ENCODE data around the gene DCXR.
A peak's percentile ranks its signal among the peaks of the same experiment; 100 is the strongest.

The DCXR gene

GRCh38 chr17:81995463-81996231, 41.9 kb downstream of the DCXR start:
- Histone ChIP-seq H3K4me1 (ENCODE audit: control insufficient read depth, insufficient read depth, low read depth, low read length) (peaks cover 40% of the 10 kb centered on the region), H3K9me3 (ENCODE audit: control insufficient read depth, low read length) (no peaks in the 10 kb centered on the region), H3K36me3 (ENCODE audit: control insufficient read depth in 1 of 2, insufficient read depth in 2 of 2, low read depth in 1 of 2, low read length in 2 of 2) (peaks cover 16 to 69% of the 10 kb centered on the region in 2 experiments), H2BK120ac (ENCODE audit: low read depth, low read length) (no peak overlapping the region), H2AK5ac (ENCODE audit: low read length, severe bottlenecking) (no peak overlapping the region), H3K27me3 (ENCODE audit: control insufficient read depth in 1 of 2, insufficient read depth in 1 of 2, low read length in 2 of 2) (no peaks in the 10 kb centered on the region), H3K18ac (ENCODE audit: low read depth in 1 of 2, low read length in 2 of 2) (no peak overlapping the region), H3K9ac (ENCODE audit: low read length) (no peak overlapping the region), H4K8ac (ENCODE audit: low read length) (no peak overlapping the region), H3K27ac (ENCODE audit: low read length, poor library complexity, severe bottlenecking) (no peak overlapping the region), H3K4ac (ENCODE audit: low read depth in 1 of 2, low read length in 2 of 2) (no peak overlapping the region), H4K91ac (ENCODE audit: low read length) (peak overlapping the region; percentile 45), H2BK5ac (ENCODE audit: low read depth, low read length, poor library complexity, severe bottlenecking) (no peak overlapping the region), H3K4me2 (ENCODE audit: low read length, poor library complexity, severe bottlenecking) (no peak overlapping the region), H2AFZ (ENCODE audit: low read depth, low read length) (no peak overlapping the region), H3K4me3 (ENCODE audit: insufficient read depth in 1 of 2, low read depth in 1 of 2, low read length in 2 of 2) (no peak overlapping the region), H2BK15ac (ENCODE audit: low read depth, poor library complexity, severe bottlenecking) (no peak overlapping the region), H3K14ac (ENCODE audit: low read length in 2 of 2) (no peak overlapping the region), H3K79me1 (replicated peaks; ENCODE audit: low read length, poor library complexity, severe bottlenecking) (peaks cover 35% of the 10 kb centered on the region), H2BK12ac (ENCODE audit: low read length in 2 of 2) (no peak overlapping the region), H3K23ac (ENCODE audit: low read length in 2 of 2) (no peak overlapping the region)
- 95% methylated on average over 29 of the region's 29 CpGs for WGBS
- DNase-seq, result no peak

- H2BK15ac ChIP-seq (ENCODE audit: low read depth, poor library complexity, severe bottlenecking), result no peak overlapping the region
- 92% methylated on average over 36 of the region's 39 CpGs for WGBS
Measured at GRCh38 chr17:81994593-81995462, 42.7 kb downstream of the DCXR start.

DNA sequence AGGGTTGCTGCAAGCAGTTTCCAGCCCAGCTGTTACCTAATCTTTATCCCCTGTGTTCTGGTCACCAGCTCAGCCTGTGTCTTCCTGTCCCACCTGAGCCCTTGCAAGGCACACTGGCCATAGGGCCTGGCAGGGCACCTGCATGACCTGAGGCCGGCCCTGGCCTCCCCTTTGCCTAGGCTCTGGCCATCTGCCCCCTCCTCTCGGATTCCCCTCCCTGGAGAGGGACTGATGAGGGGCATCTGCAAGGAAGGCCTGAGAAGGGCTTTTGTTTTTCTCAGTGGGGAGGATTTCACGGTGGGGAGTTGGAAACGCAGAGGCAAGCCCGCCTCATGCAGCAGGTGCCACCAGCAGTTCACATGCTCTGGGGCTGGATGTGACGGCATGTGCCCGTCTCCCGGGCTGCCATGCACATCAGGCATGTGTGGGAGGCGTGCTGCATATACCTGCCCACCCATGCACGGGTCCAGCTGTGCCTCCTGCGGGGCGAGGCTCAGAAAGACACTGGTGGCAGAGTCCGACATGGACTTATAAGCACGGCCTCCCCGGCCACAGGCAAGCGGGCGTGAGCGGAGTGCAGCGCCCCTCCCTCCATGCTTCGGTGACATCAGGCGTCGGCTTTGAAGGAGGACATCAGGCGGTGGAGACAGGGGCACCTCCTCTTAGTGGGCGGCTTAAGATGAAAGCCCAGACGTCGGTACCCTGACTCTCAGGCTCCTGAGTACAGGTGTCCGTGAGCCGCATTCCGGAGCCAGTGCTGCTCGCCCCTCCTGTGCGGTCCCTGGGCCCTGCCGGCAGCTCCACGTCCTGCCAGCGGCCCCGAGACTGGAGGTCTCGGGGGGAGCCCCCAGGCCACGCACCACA, 43.5 kb downstream of the DCXR start:
- peak overlapping the region in 1 of 2 experiments; percentile 15 for H2BK12ac ChIP-seq (ENCODE audit: low read length in 2 of 2)
- DNase-seq, result no peak
- H3K27me3 ChIP-seq (ENCODE audit: control insufficient read depth in 1 of 2, insufficient read depth in 1 of 2, low read length in 2 of 2), result no peaks in the 10 kb centered on the region
- no peak overlapping the region for H3K4me3 ChIP-seq (ENCODE audit: insufficient read depth in 1 of 2, low read depth in 1 of 2, low read length in 2 of 2)
- no peak overlapping the region for H2BK15ac ChIP-seq (ENCODE audit: low read depth, poor library complexity, severe bottlenecking)
- H4K8ac ChIP-seq (ENCODE audit: low read length), result no peak overlapping the region
- no peak overlapping the region for H3K18ac ChIP-seq (ENCODE audit: low read depth in 1 of 2, low read length in 2 of 2)
- H3K36me3 ChIP-seq (ENCODE audit: control insufficient read depth in 1 of 2, insufficient read depth in 2 of 2, low read depth in 1 of 2, low read length in 2 of 2), result peaks cover 19 to 75% of the 10 kb centered on the region in 2 experiments
- H3K9me3 ChIP-seq (ENCODE audit: control insufficient read depth, low read length), result no peaks in the 10 kb centered on the region
- H3K79me1 ChIP-seq (replicated peaks; ENCODE audit: low read length, poor library complexity, severe bottlenecking), result peaks cover 43% of the 10 kb centered on the region
- no peak overlapping the region for H2AK5ac ChIP-seq (ENCODE audit: low read length, severe bottlenecking)
- peaks cover 42% of the 10 kb centered on the region for H3K4me1 ChIP-seq (ENCODE audit: control insufficient read depth, insufficient read depth, low read depth, low read length)
- H3K4me2 ChIP-seq (ENCODE audit: low read length, poor library complexity, severe bottlenecking), result no peak overlapping the region
- H3K9ac ChIP-seq (ENCODE audit: low read length), result no peak overlapping the region
- no peak overlapping the region for H2BK5ac ChIP-seq (ENCODE audit: low read depth, low read length, poor library complexity, severe bottlenecking)
- H3K27ac ChIP-seq (ENCODE audit: low read length, poor library complexity, severe bottlenecking), result no peak overlapping the region
- H4K91ac ChIP-seq (ENCODE audit: low read length), result no peak overlapping the region
- H3K23ac ChIP-seq (ENCODE audit: low read length in 2 of 2), result no peak overlapping the region
- WGBS, result 96% methylated on average over 37 of the region's 37 CpGs
- no peak overlapping the region for H3K4ac ChIP-seq (ENCODE audit: low read depth in 1 of 2, low read length in 2 of 2)
- H2BK120ac ChIP-seq (ENCODE audit: low read depth, low read length), result no peak overlapping the region
- no peak overlapping the region for H3K14ac ChIP-seq (ENCODE audit: low read length in 2 of 2)
- no peak overlapping the region for H2AFZ ChIP-seq (ENCODE audit: low read depth, low read length)

More at GRCh38 chr17:81994593-81995462, 42.7 kb downstream of the DCXR start:
- no peak overlapping the region for H3K14ac ChIP-seq (ENCODE audit: low read length in 2 of 2)
- H3K4me3 ChIP-seq (ENCODE audit: insufficient read depth in 1 of 2, low read depth in 1 of 2, low read length in 2 of 2), result peak overlapping the region in 1 of 2 experiments; percentile 2
- peak overlapping the region; percentile 28 for H4K8ac ChIP-seq (ENCODE audit: low read length)
- H3K27ac ChIP-seq (ENCODE audit: low read length, poor library complexity, severe bottlenecking), result no peak overlapping the region
- no peak overlapping the region for H3K18ac ChIP-seq (ENCODE audit: low read depth in 1 of 2, low read length in 2 of 2)
- no peaks in the 10 kb centered on the region for H3K9me3 ChIP-seq (ENCODE audit: control insufficient read depth, low read length)
- no peak overlapping the region for H3K4ac ChIP-seq (ENCODE audit: low read depth in 1 of 2, low read length in 2 of 2)
- H2AK5ac ChIP-seq (ENCODE audit: low read length, severe bottlenecking), result no peak overlapping the region
- H3K9ac ChIP-seq (ENCODE audit: low read length), result no peak overlapping the region
- no peak overlapping the region for H2BK12ac ChIP-seq (ENCODE audit: low read length in 2 of 2)
- H3K23ac ChIP-seq (ENCODE audit: low read length in 2 of 2), result no peak overlapping the region
- no peak overlapping the region for H2BK5ac ChIP-seq (ENCODE audit: low read depth, low read length, poor library complexity, severe bottlenecking)
- no peak for DNase-seq
- H4K91ac ChIP-seq (ENCODE audit: low read length), result no peak overlapping the region
- H3K4me1 ChIP-seq (ENCODE audit: control insufficient read depth, insufficient read depth, low read depth, low read length), result peaks cover 39% of the 10 kb centered on the region
- peaks cover 37% of the 10 kb centered on the region for H3K79me1 ChIP-seq (replicated peaks; ENCODE audit: low read length, poor library complexity, severe bottlenecking)
- no peaks in the 10 kb centered on the region for H3K27me3 ChIP-seq (ENCODE audit: control insufficient read depth in 1 of 2, insufficient read depth in 1 of 2, low read length in 2 of 2)
- no peak overlapping the region for H2AFZ ChIP-seq (ENCODE audit: low read depth, low read length)
- H3K36me3 ChIP-seq (ENCODE audit: control insufficient read depth in 1 of 2, insufficient read depth in 2 of 2, low read depth in 1 of 2, low read length in 2 of 2), result peaks cover 19 to 71% of the 10 kb centered on the region in 2 experiments
- H3K4me2 ChIP-seq (ENCODE audit: low read length, poor library complexity, severe bottlenecking), result no peak overlapping the region
- H2BK120ac ChIP-seq (ENCODE audit: low read depth, low read length), result no peak overlapping the region

Measured in mesenchymal stem cell (in vitro differentiated cells and primary cell).